HEK293 (cell line): ENCODE measurements around the gene GLRX2.

Source experiments
- CTCF ChIA-PET: fragments of 350-600 bp; formaldehyde crosslinking; extraction: SDS; loops from one replicate; lab custom pipeline; 2021; ENCODE audit warnings: antibody characterized with exemption; lab: Yijun Ruan, JAX
- POLR2A ChIA-PET: fragments of 300-600 bp; formaldehyde crosslinking; extraction: SDS; loops from one replicate; lab custom pipeline; 2020; ENCODE audit warnings: antibody characterized with exemption, inconsistent platforms; lab: Yijun Ruan, JAX
- H3K27ac ChIP-seq: fragments of 200-500 bp; sonication (Bioruptor generic); 2 replicates; pipeline ENCODE4 v1.5.1; 2014; ENCODE audit warnings: low read depth, low read length, control low read depth, inconsistent platforms; ENCODE audit errors: extremely low read depth
- H3K36me3 ChIP-seq, 2 experiments: fragments of 200-500 bp in 1 of 2; sonication (Bioruptor generic) in 1 of 2; 1 replicate in 1 of 2; 2 replicates in 1 of 2; pipeline ENCODE4 v1.5.1; 2014 to 2017; ENCODE audit warnings: inconsistent platforms in 2 of 2, low read length in 2 of 2; ENCODE audit not compliant: control insufficient read depth in 2 of 2, insufficient read depth in 1 of 2
- H3K4me1 ChIP-seq: fragments of 200-500 bp; sonication (Bioruptor generic); 2 replicates; pipeline ENCODE4 v1.5.1; 2014; ENCODE audit warnings: mild to moderate bottlenecking, low read length, inconsistent platforms; ENCODE audit not compliant: control insufficient read depth, insufficient read depth
- H3K4me3 ChIP-seq: 2 replicates; pipeline ENCODE4 v1.5.1; 2011; ENCODE audit warnings: low read depth, mild to moderate bottlenecking, control low read depth, low read length, moderate library complexity
- H3K9me3 ChIP-seq: fragments of 200-500 bp; sonication (Bioruptor generic); 2 replicates; pipeline ENCODE4 v1.5.1; 2014; ENCODE audit warnings: low read depth, low read length, inconsistent platforms; ENCODE audit not compliant: control insufficient read depth, insufficient read depth
- GLI2 ChIP-seq: fragments of 450-650 bp; formaldehyde crosslinking; IDR thresholded peaks from 2 replicates; pipeline ENCODE4; 2017; ENCODE audit warnings: missing biosample characterization, missing genetic modification characterization, low read depth, borderline replicate concordance
- GLI4 ChIP-seq: fragments of 450-650 bp; formaldehyde crosslinking; IDR thresholded peaks from 2 replicates; pipeline ENCODE4 v1.5.1; 2016; ENCODE audit warnings: missing biosample characterization, missing genetic modification characterization
- REPIN1 ChIP-seq: fragments of 450-650 bp; formaldehyde crosslinking; IDR thresholded peaks from 2 replicates; pipeline ENCODE4 v1.5.1; 2017; ENCODE audit warnings: missing biosample characterization, missing genetic modification characterization, low read depth
- ZBTB1 ChIP-seq: fragments of 450-650 bp; formaldehyde crosslinking; IDR thresholded peaks from 2 replicates; pipeline ENCODE4 v1.5.1; 2016; ENCODE audit warnings: missing biosample characterization, missing genetic modification characterization
- ZBTB17 ChIP-seq: fragments of 450-650 bp; formaldehyde crosslinking; IDR thresholded peaks from 2 replicates; pipeline ENCODE4 v1.5.1; 2016; ENCODE audit warnings: missing biosample characterization, missing genetic modification characterization
- ZFP3 ChIP-seq: fragments of 450-650 bp; formaldehyde crosslinking; IDR thresholded peaks from 2 replicates; pipeline ENCODE4 v1.5.1; 2016; ENCODE audit warnings: low read depth, missing biosample characterization, missing genetic modification characterization
- ZNF121 ChIP-seq: fragments of 450-650 bp; formaldehyde crosslinking; IDR thresholded peaks from 2 replicates; pipeline ENCODE4 v1.5.1; 2016; ENCODE audit warnings: missing biosample characterization, missing genetic modification characterization
- ZNF157 ChIP-seq: fragments of 450-650 bp; formaldehyde crosslinking; IDR thresholded peaks from 2 replicates; pipeline ENCODE4 v1.5.1; 2016; ENCODE audit warnings: missing biosample characterization, missing genetic modification characterization
- ZNF16 ChIP-seq: fragments of 450-650 bp; formaldehyde crosslinking; IDR thresholded peaks from 2 replicates; pipeline ENCODE4 v1.5.1; 2016; ENCODE audit warnings: low read depth, missing biosample characterization, missing genetic modification characterization
- ZNF239 ChIP-seq: fragments of 450-650 bp; formaldehyde crosslinking; IDR thresholded peaks from 2 replicates; pipeline ENCODE4 v1.5.1; 2016; ENCODE audit warnings: missing biosample characterization, missing genetic modification characterization
- ZNF248 ChIP-seq: fragments of 450-650 bp; formaldehyde crosslinking; IDR thresholded peaks from 2 replicates; pipeline ENCODE4 v1.5.1; 2017; ENCODE audit warnings: missing biosample characterization, missing genetic modification characterization
- ZNF266 ChIP-seq: fragments of 450-650 bp; formaldehyde crosslinking; IDR thresholded peaks from 2 replicates; pipeline ENCODE4 v1.5.1; 2016; ENCODE audit warnings: missing biosample characterization, missing genetic modification characterization, low read depth
- ZNF335 ChIP-seq: fragments of 450-650 bp; formaldehyde crosslinking; conservative IDR thresholded peaks from 2 replicates; pipeline ENCODE4 v1.5.1; 2016; ENCODE audit warnings: missing biosample characterization, missing genetic modification characterization
- ZNF391 ChIP-seq: fragments of 450-650 bp; formaldehyde crosslinking; IDR thresholded peaks from 2 replicates; pipeline ENCODE4 v1.5.1; 2016; ENCODE audit warnings: low read depth, missing biosample characterization, missing genetic modification characterization, borderline replicate concordance
- ZNF423 ChIP-seq: fragments of 450-650 bp; formaldehyde crosslinking; IDR thresholded peaks from 2 replicates; pipeline ENCODE4 v1.5.1; 2016; ENCODE audit warnings: missing biosample characterization, missing genetic modification characterization
- ZNF473 ChIP-seq: fragments of 450-650 bp; formaldehyde crosslinking; IDR thresholded peaks from 2 replicates; pipeline ENCODE4 v1.5.1; 2017; ENCODE audit warnings: missing biosample characterization, missing genetic modification characterization
- ZNF596 ChIP-seq: fragments of 450-650 bp; IDR thresholded peaks from 2 replicates; pipeline ENCODE4 v1.5.0; 2018; ENCODE audit warnings: missing biosample characterization, mild to moderate bottlenecking, missing genetic modification characterization, moderate library complexity
- ZNF660 ChIP-seq: fragments of 450-650 bp; IDR thresholded peaks from 2 replicates; pipeline ENCODE4 v1.5.1; 2018; ENCODE audit warnings: missing biosample characterization, mild to moderate bottlenecking, missing genetic modification characterization
- ZNF76 ChIP-seq: fragments of 450-650 bp; formaldehyde crosslinking; IDR thresholded peaks from 2 replicates; pipeline ENCODE4; 2016; ENCODE audit warnings: low read depth, missing biosample characterization, missing genetic modification characterization, borderline replicate concordance
- ZNF777 ChIP-seq: fragments of 450-650 bp; formaldehyde crosslinking; IDR thresholded peaks from 2 replicates; pipeline ENCODE4 v1.5.1; 2017; ENCODE audit warnings: missing biosample characterization, missing genetic modification characterization, borderline replicate concordance
- ZNF792 ChIP-seq: fragments of 450-650 bp; formaldehyde crosslinking; IDR thresholded peaks from 2 replicates; pipeline ENCODE4 v1.5.1; 2016; ENCODE audit warnings: missing biosample characterization, missing genetic modification characterization
- TF ChIP-seq, protein P1 (sequence below): fragments of 450-650 bp; formaldehyde crosslinking; IDR thresholded peaks from 2 replicates; pipeline ENCODE4 v1.5.1; 2016; ENCODE audit warnings: missing biosample characterization, missing genetic modification characterization
- TF ChIP-seq, protein P2 (sequence below): fragments of 450-650 bp; formaldehyde crosslinking; IDR thresholded peaks from 2 replicates; pipeline ENCODE4 v1.5.1; 2017; ENCODE audit warnings: missing biosample characterization, missing genetic modification characterization
- TF ChIP-seq, protein P3 (sequence below): fragments of 450-650 bp; formaldehyde crosslinking; IDR thresholded peaks from 2 replicates; pipeline ENCODE4 v1.5.1; 2016; ENCODE audit warnings: missing biosample characterization, missing genetic modification characterization

GLRX2 gene

GRCh38 chr1:193114485-193115095 lies 9.4 kb upstream of the GLRX2 start (continued):
- TF ChIP-seq ZNF76 (tag by site-specific recombination), result no peak
- TF ChIP-seq, protein P1, sequence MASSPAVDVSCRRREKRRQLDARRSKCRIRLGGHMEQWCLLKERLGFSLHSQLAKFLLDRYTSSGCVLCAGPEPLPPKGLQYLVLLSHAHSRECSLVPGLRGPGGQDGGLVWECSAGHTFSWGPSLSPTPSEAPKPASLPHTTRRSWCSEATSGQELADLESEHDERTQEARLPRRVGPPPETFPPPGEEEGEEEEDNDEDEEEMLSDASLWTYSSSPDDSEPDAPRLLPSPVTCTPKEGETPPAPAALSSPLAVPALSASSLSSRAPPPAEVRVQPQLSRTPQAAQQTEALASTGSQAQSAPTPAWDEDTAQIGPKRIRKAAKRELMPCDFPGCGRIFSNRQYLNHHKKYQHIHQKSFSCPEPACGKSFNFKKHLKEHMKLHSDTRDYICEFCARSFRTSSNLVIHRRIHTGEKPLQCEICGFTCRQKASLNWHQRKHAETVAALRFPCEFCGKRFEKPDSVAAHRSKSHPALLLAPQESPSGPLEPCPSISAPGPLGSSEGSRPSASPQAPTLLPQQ (tag by site-specific recombination), result no peak
- TF ChIP-seq, all 188 proteins: peak for 3

DNA sequence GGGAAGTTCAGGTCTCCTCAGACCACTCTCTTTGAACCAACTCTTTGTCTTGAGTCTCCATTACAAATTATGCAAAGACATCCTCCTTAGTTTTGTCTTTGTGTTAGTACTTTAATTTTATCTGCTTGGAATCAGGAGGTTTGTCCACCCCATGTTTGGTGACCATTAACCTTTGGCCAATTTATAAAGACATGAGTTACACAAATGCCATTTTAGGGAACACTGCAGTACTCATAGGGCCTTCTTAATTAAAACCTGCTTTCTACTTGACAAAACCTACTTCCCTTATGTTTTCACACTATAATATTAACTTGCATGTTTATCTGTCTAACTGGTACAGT lies 8.7 kb upstream of the GLRX2 start:
- H3K4me3 ChIP-seq, result no peak overlapping the region
- no peaks in the 10 kb centered on the region for H3K36me3 ChIP-seq
- TF ChIP-seq GLI4 (tag by site-specific recombination) (no peak), ZNF121 (tag by site-specific recombination) (no peak), ZNF660 (no peak), REPIN1 (tag by site-specific recombination) (no peak), ZFP3 (tag by site-specific recombination) (no peak), ZNF423 (tag by site-specific recombination) (no peak), ZNF248 (tag by site-specific recombination) (no peak), ZBTB1 (tag by site-specific recombination) (no peak), ZNF596 (tag by site-specific recombination) (no peak), ZNF777 (no peak), ZNF157 (tag by site-specific recombination) (no peak), GLI2 (tag by site-specific recombination) (no peak), ZNF391 (tag by site-specific recombination) (no peak), ZNF16 (no peak), ZNF792 (no peak), ZNF266 (tag by site-specific recombination) (no peak)
- TF ChIP-seq, protein P2, sequence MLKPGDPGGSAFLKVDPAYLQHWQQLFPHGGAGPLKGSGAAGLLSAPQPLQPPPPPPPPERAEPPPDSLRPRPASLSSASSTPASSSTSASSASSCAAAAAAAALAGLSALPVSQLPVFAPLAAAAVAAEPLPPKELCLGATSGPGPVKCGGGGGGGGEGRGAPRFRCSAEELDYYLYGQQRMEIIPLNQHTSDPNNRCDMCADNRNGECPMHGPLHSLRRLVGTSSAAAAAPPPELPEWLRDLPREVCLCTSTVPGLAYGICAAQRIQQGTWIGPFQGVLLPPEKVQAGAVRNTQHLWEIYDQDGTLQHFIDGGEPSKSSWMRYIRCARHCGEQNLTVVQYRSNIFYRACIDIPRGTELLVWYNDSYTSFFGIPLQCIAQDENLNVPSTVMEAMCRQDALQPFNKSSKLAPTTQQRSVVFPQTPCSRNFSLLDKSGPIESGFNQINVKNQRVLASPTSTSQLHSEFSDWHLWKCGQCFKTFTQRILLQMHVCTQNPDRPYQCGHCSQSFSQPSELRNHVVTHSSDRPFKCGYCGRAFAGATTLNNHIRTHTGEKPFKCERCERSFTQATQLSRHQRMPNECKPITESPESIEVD, result no peak
- ChIA-PET CTCF (interaction anchor here (0.7 to 1.1 kb wide), 2 partner anchors 8 to 140 kb away, joined by 3 to 4 read pairs; no protein-coding TSS in a partner anchor), POLR2A (interaction anchor here (0.7 to 1.2 kb wide), 2 partner anchors 9 to 55 kb away, joined by 3 to 7 read pairs; partner anchors contain the start of genes GLRX2, RO60 and UCHL5)
- H3K27ac ChIP-seq, result no peak overlapping the region; the same call in 1 of the 2 replicates
- no peaks in the 10 kb centered on the region for H3K9me3 ChIP-seq
- H3K4me1 ChIP-seq, result peaks cover 3% of the 10 kb centered on the region; the same call in 1 of the 2 replicates

- POLR2A ChIA-PET, result interaction anchor here (0.7 to 1.2 kb wide), 2 partner anchors 8 to 54 kb away, joined by 3 to 7 read pairs; partner anchors contain the start of genes GLRX2, RO60 and UCHL5
- no peak for TF ChIP-seq ZNF473 (tag by site-specific recombination)
- peak; percentile 31; the same call in 1 of the 2 replicates for TF ChIP-seq ZNF335 (tag by site-specific recombination)
- peak; percentile 53 for TF ChIP-seq ZBTB17 (tag by site-specific recombination)
- TF ChIP-seq, protein P3, sequence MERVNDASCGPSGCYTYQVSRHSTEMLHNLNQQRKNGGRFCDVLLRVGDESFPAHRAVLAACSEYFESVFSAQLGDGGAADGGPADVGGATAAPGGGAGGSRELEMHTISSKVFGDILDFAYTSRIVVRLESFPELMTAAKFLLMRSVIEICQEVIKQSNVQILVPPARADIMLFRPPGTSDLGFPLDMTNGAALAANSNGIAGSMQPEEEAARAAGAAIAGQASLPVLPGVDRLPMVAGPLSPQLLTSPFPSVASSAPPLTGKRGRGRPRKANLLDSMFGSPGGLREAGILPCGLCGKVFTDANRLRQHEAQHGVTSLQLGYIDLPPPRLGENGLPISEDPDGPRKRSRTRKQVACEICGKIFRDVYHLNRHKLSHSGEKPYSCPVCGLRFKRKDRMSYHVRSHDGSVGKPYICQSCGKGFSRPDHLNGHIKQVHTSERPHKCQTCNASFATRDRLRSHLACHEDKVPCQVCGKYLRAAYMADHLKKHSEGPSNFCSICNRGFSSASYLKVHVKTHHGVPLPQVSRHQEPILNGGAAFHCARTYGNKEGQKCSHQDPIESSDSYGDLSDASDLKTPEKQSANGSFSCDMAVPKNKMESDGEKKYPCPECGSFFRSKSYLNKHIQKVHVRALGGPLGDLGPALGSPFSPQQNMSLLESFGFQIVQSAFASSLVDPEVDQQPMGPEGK (tag by site-specific recombination), result 0 out of 2 replicates have a peak, but pooled peaks have one; percentile 30
- TF ChIP-seq ZNF239 (tag by site-specific recombination), result peak; percentile 81; the same call in 1 of the 2 replicates
- H3K9me3 ChIP-seq, result no peaks in the 10 kb centered on the region
- peaks cover 3% of the 10 kb centered on the region; the same call in 1 of the 2 replicates for H3K4me1 ChIP-seq
- no peak overlapping the region for H3K4me3 ChIP-seq
- H3K36me3 ChIP-seq, result no peaks in the 10 kb centered on the region
- no peak overlapping the region; the same call in 1 of the 2 replicates for H3K27ac ChIP-seq
- CTCF ChIA-PET, result interaction anchor here (0.6 to 1.3 kb wide), 4 partner anchors 8 to 140 kb away, joined by 3 to 4 read pairs (median 3); no protein-coding TSS in a partner anchor
Measured at GRCh38 chr1:193113258-193113991, 8.2 kb upstream of the GLRX2 start.
